Raji (cell line): ENCODE measurements around the gene DHRS2.

Source experiments
- POLR2A ChIP-seq: IDR thresholded peaks from 2 replicates; pipeline ENCODE4 v1.6.1; 2011; ENCODE audit warnings: low read depth, low read length, control low read depth; ENCODE audit not compliant: insufficient read depth

DHRS2 gene

DNA sequence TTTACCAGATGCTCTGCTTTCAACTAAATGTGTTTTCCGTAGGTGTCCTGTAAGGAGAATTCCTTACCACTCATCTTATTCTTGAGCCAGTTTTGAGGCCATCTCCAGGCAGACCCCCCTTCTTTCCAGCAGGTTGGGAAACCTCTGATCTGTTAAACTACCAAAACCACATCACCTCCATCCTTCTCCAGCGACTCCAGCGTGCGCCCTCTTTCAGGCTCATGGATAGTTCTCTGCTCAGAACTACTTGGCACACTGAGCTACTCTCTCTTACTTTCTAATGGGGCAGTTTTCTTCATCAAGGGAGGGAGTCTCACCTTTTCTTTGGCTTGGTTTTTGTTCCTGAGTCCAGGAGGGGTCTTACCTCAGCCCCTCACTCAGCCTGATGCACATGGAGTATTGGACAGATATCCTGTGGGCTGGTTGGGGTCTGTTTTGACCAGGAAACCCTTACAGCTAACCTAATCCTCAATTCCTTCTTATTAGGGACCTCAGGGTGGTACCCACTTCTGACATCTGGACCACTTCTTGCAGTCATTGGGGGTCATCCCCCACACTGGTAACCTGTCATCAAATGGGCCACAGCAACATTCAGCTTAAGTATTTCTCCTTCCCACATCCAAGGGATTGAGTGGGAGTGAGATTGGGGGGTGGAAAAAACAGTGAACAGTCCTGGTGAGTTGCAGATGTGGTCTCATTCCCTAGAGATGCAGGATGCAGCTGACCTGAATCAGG lies 5.2 kb downstream of the DHRS2 start:
- no peak for TF ChIP-seq POLR2A

DNA sequence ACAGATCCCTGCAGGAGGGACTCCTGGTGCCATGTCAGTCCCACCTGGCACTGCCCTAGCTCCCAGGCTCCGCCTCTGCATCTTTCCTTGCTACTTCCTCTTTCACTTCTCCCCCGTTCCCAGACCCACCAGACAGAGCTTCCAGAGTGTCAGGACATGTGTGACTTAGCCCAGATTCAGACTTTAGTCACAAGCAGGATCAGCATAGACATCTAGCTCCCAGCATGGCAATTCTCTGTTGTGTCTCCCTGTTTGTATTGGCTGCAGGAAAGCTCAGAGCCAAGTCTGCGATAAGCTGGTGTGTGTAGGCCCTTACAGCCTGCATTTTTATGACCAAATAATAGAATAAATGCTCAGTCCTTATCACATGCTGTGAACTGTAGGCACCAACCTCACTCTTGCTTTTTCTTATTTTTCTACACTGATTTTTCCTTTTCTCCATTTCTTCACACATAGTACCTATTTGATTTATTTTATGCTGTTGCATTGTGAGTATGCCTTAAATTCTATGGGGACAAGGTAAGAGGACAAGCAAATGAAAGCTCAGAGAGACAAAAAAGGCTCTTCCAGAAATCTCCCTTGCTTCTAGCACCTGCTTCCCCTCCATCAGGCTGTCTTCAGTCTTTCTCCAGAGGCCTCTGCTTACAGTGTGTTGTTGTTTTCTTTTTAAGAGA lies 5.9 kb downstream of the DHRS2 start:
- TF ChIP-seq POLR2A, result no peak

DNA sequence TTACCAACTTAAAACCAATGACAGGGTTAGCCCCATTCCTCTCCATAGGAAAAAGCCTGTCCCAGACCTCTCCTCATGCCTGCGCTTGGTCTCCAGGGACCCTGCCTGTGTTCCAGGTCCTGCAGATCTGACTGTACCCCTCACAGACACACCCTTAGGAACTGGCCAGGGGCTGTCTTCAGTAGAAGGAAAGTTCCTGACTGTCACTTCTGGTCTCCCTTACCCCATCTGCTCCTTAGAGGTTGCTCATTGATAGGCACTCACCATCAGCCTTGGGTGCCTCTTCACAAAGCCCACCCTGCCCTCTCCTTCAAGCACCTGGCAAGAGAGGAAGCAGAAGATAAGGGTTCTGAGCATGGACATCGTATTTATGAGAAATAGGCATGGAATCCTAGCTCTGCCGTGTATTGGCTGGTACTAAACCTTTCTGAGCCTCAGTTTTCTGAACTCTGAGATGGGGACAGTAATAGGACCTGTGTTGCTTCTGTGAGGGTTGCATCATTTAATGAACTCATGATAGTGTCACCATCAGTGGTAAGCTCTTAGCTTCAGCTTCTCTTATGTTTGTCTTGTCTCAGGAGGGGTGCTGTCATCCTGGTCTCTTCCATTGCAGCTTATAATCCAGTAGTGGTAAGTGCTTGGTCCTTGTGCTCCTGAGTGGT lies 7.5 kb downstream of the DHRS2 start:
- no peak for TF ChIP-seq POLR2A

DNA sequence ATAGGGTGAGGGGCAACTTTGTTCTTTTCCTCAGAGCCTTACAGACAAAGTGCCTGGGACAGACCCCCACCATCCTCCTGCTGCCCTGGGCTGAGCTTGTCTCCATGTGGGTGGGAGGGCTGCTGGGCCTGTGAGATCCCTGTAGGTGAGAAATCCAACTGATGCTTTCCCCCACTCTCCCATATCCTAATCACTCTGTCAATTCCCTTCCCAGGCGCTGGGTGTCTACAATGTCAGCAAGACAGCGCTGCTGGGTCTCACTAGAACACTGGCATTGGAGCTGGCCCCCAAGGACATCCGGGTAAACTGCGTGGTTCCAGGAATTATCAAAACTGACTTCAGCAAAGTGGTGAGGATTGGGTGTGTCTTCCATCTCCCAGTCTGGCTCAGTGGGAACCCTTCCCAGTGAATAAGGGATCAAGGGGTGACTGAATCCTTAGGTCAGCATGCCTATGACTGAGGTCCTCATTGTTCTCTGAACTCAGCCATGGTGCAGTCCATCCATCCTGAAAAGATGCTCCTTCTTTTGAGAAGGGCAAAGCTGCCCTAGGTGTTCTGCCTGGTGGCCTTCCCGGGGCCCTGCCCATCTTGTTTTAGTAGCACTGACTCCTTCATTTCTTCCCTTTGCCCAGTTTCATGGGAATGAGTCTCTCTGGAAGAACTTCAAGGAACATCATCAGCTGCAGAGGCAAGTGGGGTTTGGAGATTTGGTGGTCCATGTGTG lies 8.2 kb downstream of the DHRS2 start:
- no peak for TF ChIP-seq POLR2A

DNA sequence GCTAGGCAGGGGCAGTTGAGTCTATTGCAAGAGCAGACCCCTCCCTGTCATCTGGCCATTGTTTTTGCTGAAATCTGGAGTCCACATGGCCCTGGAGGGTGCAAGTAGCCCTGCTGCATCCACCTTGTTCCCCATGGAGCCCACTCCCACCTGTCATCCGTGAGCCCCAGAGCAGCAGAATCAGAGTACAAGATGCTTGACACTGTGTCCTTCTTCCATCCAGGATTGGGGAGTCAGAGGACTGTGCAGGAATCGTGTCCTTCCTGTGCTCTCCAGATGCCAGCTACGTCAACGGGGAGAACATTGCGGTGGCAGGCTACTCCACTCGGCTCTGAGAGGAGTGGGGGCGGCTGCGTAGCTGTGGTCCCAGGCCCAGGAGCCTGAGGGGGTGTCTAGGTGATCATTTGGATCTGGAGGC lies 8.8 kb downstream of the DHRS2 start:
- no peak for TF ChIP-seq POLR2A

DNA sequence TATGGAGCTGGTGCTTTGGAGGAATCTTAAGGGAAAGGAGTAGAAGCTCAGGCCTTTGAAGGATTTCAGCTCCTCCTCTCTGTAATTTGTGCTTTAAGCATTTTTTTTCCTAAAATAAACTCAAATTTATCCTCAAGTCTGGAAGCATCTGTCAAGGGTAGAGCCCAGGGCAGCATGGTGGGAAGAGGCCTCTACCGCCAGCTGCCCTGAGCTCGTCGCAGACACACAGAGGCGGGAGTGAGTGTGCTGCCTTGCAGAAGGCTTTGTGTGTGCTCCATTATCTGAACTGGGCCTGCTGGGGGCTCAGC lies 9.3 kb downstream of the DHRS2 start:
- TF ChIP-seq POLR2A, result no peak

DNA sequence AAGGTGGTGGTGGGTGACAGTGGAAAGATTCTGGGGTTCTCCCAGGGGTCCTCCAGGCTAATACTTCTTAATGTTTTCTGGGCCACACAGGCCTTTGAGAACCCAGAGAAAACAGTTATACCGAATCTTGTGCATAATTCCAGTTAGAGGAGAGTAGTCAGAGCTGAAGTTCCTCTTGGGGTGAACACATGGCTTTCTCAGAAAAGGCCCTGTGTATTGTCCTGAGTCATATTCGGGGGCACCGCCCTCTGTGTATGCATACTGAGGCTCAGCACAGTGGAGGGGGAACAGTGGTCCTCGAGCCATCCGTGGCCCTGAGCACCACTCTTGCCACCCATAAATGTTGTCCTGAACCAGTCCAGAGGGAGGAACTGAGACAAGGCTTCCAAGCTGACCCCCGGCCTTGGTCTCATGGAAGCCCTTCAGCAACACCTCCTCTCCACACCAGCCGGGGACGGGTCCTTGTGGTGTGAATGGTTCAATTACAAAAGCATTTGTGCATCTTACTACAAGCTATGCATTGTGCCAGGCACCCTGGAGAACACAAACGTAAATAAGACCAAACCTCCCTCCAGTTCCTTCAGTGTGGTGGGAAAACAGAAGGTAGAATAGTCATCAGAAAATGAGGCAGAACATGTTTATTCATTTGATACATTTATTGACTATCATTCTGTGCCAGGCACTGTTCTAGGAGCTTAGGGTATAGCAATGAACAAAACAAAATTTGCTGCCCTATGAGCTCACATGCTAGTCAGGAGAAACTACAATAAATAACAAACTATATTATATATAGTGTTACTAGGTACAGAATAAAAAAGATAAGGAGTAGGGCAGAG lies 9.9 kb downstream of the DHRS2 start:
- no peak for TF ChIP-seq POLR2A

DNA sequence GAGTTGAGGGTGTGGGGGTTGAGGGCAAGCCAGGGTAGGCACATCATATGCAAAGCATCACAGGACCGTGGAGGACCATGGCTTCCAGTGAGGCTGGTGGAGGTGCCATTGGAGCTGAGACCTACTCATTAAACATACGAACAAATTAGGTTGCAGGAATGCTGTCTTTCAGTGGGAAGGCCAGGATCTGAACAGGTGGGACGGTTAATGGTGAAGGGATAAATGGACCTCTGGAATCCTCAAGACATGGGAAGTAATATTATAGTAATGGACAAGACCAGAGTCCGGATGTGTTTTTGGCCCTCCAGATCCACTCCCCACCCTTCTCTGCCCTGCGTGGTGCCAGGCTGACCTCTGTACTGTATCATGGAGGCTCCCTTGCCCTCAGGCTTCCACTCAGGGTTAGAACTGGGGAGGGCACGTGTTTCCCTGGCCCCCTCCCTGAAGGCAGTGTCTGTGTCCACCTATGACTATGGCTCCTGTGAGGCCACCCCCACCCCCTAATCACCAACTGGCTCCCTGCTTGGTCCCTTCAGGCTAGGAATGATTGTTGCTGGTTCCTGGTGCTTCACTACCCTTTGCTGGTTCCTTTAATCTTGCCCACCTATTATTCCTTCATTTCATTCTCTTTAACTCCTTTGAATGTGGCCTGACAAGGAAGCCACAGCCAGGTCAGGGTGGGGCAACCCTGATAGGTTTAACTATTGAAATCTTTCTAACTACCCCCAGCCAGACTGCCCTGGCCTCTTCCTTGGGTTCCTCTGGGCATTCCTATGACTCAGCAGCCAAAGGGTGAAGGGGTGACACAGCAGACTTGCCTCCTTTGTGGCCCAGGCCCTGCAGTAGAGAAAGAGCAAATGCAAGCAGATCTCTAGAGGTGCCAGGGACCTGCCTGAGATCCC lies 10.7 kb downstream of the DHRS2 start:
- TF ChIP-seq POLR2A, result no peak

DNA sequence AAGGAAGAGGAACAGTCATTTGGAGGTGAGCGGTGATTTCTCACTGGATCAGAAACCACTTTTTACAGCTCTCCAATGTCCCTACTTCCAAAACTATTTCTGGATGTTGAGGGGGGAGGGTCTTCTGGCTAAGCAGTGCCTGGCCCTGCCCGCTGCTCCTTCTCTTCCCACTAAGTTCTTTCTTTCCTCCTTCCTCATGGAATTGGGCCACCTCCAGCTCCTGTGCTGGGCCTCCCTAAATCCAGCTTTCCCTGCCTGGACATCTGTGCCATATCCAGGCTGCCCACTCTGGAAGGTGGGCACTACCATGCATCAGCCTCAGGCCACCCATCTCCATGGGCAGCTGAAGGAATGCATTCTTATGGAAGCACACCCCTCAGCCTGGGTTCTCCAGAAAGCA lies 11.5 kb downstream of the DHRS2 start:
- no peak for TF ChIP-seq POLR2A

DNA sequence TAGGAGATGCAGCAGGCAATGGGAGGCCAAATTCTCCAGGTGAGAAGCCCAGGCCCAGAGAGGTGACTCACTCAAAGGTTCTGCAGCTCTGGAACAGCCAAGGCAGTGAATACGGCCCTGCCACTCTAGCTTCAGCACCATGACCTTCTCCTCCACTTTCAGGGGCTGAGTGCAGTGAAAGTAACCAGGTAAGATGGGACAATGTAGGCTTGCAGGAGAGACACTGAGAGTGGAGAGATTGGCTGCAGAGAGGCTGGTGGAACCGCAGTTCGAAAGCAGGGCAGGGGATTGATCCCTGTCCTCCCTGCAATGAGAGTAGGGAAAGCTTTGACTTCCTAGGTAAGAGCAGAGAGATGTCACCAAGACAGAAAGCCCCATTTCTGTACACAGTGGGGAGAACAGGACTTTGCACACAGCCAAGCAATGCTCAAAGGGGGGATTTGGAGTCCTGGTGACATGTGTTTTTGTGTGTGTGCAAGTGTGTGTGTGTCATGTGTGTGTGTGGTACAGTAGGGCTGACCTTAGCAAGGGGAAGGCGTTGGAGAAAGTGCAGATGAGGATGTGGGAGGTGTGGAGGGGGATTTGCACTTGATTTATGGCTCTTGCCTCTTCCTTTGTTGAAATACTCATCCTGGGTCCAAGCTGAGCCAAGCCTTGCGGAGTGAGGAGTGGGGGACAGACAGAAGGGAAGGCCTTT lies 12.7 kb downstream of the DHRS2 start:
- no peak for TF ChIP-seq POLR2A

DNA sequence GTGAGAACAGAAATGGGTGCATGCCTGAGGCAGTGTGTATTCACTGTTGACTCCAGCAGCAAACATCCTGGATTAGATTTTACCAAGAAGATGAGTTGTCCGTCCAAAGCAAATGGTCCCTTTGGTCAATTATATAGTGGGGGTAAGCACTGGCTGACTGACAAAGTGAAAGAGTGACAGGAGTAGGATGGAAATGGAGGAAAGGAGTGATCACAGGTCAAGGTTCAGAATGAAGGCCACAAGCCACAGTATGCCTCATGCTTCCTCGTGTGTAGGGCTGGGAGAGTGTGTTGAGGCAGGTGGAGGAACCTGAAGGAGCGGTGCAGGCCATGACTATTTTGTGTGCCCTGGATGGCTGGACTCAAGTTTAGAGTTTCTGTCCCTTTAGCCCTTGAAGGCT lies 14.3 kb downstream of the DHRS2 start:
- no peak for TF ChIP-seq POLR2A

DNA sequence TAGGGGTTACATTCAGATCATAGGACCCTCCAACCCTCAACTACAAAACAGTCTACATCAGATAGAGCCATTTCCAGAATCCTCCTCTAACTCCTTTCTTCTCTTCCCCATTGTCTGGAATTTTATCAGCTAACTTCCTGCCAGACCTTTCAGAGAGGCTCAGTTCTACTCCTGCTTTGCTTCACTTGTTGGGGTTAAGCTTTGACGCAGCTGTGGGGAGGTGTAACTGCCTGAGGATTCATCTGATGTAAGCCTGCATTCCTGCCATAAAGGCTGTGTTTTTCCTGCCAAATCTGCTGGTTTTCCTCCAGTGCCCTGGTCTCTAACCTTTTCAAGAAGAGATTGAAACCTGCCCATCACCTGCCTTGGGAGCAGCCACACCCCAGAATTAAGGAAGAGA lies 16.9 kb downstream of the DHRS2 start:
- TF ChIP-seq POLR2A, result no peak

DNA sequence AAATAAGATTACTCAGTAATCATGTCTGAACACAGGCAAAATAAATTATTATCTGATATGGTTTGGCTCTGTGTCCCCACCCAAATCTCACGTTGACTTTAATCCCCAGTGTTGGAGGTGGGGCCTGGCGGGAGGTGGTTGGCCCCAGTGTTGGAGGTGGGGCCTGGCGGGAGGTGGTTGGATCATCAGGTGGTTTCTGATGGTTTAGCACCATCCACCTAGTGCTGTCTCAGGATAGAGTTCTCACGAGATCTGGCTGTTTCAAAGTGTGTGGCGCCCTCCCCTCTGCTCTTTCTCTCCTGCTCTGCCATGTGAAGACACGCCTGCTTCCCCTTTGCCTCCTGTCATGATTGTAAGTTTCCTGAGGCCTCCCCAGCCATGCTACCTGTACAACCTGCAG lies 18.1 kb downstream of the DHRS2 start:
- TF ChIP-seq POLR2A, result no peak

DNA sequence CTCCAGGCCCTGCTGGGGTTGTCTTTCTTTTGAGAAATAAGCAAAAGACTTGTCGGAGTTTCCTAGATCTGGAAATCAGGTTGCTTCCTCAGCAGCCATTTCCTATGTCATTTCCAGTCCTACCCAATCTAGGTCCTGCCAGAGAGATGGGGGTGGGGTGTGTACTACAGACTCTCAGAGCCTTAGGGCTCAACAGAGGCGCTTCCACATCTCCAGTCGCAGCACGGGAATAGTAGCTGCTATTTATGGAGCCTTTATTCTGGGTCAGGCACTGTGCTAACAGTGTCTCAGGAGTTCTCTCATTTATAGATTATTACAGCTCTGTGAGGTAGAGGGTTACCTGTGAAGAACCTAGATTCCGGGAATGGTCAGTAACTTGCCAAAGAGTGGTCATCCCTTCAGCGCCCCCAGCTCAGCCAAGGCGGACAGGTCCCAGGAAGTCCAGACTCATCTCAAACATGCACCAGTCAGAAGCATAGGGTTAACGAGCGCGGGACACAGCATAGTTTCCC lies 21.9 kb downstream of the DHRS2 start:
- TF ChIP-seq POLR2A, result no peak
